GM18499 (cell line): ENCODE results near the gene LRRC3.

Experiments used
- ATAC-seq: cut with Tn5 transposase; IDR thresholded peaks from one replicate; pipeline ENCODE4 v1.9.1; 2021; ENCODE audit warnings: moderate number of reproducible peaks; ENCODE audit not compliant: insufficient read depth, unreplicated experiment

Gene LRRC3

GRCh38 chr21:44507673-44508425, 52.5 kb downstream of the LRRC3 start:
- no peak for ATAC-seq

- no peak for ATAC-seq
Observed at GRCh38 chr21:44508426-44508710, 53.1 kb downstream of the LRRC3 start.

DNA sequence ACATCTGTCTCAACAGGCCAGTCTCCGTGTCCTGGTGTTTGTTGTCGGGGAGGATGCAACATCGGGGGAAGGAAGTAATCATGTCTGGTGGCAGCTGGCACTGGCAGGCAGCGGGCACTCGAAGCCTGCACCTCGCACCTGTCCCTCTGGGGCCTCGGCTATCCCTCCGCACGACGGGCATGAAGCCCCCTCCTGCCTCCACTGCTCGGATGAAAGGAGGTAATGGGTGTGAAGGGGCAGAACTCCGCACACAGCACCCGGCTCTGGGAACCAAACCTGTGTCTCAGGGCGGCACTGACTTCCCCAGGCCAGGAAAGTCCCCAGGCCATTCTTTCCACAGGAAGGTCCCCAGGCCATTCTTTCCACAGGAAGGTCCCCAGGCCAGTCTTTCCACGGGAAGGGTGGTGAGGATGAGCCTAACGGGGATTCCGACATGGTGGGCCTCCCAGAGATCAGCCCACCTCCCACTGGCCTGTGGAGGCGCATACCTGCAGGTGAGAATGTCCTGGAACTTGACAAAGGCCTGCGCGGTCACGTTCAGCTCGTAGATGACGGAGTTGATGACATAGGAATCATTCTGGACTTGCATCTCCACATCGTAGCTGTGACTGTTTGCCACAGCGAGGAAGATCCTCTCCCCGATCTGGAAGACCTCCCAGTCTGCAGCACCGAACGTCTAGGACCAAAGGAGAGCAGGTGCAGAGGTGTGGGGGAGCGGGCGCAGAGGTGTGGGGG, 53.6 kb downstream of the LRRC3 start:
- no peak for ATAC-seq

GRCh38 chr21:44509539-44509938, 54.2 kb downstream of the LRRC3 start:
- ATAC-seq: no peak

- no peak for ATAC-seq
Observed at GRCh38 chr21:44510109-44510507, 54.8 kb downstream of the LRRC3 start.

DNA sequence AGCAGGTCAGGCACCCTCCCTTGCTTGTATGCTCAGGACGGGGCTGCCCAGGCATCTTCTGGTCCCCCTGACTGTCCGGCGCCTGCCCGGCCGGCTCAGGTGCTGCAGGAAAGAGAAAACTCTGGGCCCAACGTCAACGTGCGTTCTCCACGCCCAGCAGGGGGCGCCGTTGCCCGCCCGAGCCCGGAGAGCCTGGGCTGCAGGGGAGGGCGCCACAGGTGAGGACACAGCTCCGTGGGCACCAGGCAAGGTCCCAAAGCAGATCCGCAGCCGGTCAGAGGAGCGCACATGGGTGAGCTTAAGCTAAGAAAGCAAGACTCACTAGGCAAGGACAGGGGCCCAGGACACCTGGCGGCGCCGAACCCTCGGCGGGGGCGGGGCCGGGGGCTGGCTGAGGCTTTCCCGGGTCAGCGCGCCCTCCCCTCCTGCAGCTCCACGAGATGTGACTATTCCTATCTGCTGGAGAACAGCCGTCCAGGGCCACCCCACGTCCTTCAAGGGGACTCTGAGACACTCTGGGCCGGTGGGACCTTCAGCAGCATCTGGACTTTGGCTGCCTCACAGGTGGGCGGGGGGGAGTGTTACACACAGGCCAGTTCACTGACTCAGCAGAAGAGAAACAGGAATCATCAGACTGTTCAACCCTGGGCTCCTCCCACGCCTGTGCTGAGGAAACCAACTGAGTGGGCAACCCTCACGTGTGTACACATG, 55.4 kb downstream of the LRRC3 start:
- ATAC-seq: no peak

GRCh38 chr21:44511219-44511937, 56.1 kb downstream of the LRRC3 start:
- ATAC-seq: no peak
